ENCODE measurements around the gene SLC35E2B.

Gene SLC35E2B

DNA sequence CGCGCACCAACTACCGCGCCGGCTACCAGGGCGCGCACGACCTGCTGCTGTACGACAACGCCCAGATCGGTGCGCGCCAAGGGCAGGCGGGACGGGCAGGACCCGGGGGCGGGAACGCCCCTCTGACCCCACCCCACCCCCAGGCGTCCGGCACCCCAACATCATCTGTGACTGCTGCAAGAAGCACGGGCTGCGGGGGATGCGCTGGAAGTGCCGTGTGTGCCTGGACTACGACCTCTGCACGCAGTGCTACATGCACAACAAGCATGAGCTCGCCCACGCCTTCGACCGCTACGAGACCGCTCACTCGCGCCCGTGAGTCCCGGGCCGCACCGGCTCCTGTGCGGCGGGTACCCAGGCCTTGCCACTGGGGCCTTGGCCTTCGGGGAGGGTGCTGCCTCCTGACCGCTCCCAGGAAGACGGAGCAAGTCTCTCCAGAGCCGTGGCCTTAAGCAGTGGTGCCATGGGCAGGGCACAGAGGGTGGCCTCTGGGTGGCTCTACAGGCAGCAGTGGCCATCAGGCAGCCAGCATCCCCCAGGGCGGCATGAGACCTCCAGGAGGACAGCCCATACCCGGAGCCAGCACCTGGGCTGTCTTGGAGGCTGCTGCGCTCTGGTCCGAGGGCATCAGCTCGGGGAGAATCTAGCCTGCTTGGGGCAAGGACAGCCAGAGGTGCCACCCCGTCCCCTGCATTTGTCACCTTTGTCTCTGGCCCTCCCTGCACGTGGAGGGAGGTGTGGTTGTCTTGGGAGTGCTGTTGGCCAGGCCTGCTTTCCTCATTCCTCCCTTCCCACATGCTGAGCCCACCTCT is 68.8 kb downstream of the SLC35E2B start:
- no peak for DNase-seq (ENCODE audit: low read depth)

DNA sequence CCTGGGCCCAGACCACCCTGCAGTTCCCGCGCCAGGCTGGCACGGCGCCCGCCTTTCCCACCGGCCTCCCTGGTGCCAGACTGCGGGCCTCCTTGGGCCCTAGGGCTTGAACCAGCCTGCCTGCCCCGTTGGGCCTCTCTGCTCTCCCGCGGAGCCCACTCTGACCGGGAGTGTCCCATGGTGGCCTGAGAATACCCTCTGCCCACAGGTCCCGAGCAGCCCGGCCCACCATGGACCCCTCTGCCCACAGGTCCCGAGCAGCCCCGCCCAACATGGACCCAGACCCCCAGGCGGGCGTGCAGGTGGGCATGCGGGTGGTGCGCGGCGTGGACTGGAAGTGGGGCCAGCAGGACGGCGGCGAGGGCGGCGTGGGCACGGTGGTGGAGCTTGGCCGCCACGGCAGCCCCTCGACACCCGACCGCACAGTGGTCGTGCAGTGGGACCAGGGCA is 69.4 kb downstream of the SLC35E2B start:
- no peak for DNase-seq (ENCODE audit: low read depth)

DNA sequence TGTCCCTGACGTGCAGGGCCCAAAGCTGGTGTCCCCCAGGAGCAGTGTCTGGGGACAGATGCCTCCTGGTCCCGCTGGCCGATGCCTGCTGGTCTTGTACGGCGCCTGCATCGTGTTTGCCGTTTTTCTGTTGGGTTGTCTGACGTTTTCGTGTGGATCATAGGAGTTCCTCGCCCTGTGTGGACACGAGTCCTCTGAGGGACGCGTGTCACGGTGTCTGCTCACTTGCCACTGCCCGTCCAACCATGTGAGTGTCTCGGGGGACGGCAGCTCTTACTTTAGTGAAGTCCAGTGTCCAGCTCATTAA is 69.9 kb downstream of the SLC35E2B start:
- no peak for DNase-seq (ENCODE audit: low read depth)

DNA sequence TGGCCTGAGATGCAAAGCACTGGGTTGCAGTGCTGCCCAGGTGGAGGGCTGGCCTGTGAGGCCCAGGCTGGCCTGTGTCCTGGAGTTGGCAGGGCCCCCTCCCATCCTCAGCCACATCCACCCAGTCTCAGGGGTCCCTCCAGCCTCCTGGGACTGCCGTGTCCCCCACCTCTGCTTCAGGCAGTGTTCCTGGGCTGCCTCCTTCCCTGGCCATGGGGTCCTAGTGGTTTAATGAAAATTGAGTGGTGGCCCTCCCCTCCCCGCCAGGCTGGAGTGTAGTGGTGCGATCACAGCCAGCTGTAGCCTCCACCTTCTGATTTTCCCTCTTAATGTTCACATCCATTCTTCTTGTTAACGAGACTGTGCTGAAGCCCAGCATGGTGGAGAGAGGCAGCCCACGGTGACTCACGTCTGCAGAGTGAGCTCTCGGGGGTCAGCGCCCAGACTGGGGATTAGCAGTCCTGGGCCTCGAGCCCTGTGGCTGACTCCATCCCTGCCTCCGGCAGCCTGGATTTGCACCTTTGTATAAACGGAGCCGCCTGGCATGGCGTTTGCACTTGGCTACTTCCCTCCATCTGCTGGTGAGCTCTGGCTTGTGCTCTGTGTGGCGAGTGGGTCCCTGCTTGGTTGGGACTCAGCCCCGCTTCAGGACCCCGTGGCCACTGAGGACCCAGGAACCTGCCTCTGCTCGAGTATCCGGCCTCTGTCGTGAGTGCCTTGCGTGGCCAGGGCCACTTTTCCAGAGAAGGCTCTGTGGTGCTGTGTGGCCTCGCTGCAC is 70.4 kb downstream of the SLC35E2B start:
- no peak for DNase-seq (ENCODE audit: low read depth)

DNA sequence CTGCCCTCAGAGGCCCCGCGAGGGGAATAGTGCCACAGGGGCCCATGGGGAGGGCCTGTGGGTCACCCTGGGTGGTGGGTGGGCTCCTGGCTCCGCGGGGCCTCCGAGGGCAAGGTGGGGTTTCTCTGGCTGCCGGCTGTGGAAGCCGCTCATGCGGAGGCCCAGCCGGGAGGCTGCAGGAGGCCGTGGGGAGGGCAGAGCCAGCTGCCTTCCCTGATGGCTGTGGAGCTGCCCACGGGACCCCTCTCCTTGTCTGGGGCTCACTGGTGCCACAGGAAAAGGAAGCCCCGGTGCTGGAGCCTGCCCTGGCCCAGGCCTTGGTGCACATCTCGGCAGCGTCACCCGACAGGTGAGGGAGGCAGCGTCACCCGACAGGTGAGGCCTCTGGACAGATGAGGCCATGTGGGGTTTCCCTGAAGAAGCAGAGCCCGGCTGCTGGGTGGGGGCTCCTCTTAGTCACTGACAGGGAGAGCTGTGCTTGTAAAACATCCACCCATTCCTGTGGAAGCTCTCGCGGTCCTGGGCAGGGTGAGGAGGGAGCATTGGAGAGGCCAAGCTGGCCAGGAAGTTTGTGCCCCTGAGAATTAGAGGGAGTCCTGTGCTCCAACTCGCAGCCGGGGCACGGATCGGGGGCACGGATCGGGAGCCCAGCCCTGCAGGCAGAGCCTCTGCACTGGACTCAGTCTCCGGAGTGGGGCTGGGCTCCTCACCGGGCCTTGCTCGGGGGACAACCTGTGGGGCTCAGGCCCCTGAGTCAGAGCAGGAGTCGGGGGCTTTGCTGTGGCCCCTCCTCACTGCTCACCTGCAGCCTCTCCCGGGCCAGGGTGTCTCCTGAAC is 71.2 kb downstream of the SLC35E2B start:
- DNase-seq (ENCODE audit: low read depth): no peak

DNA sequence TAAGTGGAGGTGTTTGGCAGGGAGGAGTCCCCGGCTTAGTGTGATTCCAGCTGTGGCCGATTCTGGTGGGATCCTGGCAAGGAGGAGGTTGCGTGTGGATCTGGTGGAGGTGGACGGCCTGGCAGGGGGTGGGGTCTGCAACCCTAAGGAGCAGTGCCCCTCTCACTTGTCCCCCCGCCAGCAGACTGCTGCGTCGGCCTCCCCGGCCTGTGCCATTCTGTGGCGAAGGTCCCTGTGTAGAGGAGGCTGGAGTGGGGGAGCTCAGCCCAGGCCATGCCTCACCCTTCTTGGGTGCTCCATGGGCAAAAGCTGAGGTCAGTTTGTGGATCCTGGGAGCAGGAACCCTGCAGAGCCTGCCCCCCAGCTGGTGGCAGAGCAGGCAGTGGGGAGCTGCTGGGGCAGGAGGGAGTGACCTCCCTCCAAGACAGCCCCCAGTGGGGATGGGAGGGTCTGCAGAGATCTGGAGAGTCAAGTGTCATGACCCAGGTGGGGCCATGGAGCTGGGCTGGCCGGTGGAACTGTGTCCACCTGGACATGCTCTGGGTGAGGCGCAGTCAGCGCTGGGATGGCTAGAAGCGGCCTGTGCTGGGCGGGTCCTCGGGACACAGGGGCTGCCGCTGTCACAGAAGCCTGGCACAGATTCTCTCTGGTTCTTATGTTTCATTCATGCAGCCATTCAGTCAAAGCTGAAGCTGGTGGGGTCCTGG is 72.0 kb downstream of the SLC35E2B start:
- no peak for DNase-seq (ENCODE audit: low read depth)

DNA sequence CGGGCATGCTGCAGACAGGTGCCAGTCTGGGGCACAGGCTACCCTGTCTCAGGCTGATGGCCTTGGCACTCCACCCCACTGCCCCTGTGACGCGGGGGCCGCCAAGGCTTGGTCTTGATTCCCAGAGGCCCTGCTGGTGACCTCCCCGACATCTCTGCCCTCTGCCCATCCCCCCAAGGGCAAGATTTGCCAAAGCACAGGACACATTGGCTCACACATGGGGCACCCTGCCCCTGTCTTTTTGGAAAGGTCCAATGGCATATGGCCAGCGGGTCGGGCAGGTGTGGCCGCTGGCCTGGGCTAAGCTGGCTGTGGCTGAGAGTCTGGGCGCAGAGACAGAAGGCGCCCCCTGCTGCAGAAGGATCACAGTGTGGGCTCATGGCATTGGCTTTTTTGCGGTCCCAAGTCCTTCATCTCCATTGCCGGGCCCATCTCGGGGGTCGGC is 72.7 kb downstream of the SLC35E2B start:
- DNase-seq (ENCODE audit: low read depth): no peak

DNA sequence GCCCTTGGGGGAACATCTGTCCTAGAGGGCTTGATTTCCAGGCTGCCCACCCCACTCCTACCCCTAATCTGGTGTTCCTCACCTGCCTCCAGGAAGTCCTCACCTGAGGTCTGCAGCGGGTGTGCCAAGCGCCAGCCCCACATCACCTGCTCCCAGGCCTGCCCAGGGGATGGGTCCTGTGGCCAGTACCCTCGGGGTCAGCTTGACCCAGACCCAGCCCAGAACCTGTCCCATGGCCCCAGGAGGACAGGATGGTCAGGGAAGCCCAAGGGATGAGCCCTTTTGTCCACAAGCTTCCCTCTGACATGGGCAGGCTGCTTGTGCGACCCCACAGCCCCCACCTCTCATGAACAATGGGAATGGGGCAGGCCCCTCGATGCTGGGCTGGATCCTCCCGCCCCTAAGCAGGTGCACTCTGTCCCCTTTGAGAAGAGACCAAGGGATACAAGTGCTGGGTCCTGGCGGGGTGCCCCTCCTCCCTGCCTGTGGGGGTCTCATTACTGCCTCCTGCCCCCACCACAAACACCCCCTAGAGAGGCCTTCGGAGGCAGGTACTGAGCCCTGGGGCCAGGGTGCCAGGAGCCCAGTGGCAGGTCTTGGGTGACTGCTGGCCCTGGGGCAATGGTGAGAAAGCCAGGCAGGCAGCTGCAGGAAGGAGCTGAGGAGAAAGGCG is 74.1 kb downstream of the SLC35E2B start:
- no peak for DNase-seq (ENCODE audit: low read depth)

DNA sequence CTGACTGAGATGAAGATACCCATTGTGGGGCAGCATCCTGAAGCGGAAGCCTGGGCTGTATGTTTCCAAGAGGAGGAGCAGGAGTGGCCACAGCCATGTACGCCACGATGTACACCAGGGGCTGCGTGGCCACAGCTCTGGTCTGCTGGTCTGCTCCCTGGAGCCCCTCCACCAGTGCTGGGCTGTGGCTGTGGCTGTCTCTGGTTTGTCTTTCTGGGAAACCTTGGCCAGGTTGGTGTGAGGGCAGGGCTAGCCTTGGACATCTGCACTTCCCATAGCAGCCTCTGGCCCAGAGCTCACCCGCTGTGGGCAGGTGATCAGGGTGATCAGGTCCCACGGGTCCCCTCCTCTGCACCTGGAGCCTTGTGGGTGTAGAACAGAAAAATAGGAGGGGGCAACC is 74.7 kb downstream of the SLC35E2B start:
- no peak for DNase-seq (ENCODE audit: low read depth)

DNA sequence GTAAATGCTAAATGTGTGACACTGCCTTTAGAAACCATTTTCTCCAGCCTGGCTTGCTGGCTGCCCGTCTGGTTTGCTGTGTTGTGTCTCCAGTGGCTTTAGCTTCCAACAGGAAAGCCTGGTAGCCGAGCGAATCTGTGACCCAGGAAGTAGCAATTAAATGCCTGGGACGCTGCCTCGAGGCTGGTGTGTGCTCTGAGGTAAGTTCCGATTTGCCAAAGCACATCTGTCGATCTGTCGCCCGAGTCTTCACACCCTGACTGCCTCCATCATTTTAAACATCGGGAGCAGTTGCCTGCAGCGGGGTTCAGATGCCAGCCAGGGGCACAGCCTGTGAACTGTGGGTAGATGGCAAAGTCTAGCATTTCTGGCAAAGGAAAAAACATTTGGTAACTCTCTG is 75.1 kb downstream of the SLC35E2B start:
- no peak for DNase-seq (ENCODE audit: low read depth)

DNA sequence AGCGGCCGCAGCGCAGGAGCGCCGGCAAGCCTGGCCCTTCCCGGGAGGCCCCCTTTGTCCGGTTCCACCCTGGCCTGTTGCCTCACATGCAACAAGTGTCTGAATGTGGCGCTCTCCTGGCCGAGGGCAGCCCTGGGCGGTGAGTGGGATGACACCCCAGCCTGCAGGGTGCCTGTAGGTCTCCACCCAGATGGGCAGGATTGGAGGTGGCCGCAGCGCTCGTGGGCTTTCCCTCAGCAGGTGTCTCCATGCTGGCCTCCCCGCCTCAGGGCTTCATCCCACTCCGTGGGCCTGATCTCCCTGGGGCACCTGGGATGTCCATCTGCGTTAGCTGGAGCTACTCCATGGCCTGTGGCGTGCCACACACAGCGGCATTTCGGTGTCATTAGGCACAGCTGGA is 75.8 kb downstream of the SLC35E2B start:
- DNase-seq (ENCODE audit: low read depth): no peak

DNA sequence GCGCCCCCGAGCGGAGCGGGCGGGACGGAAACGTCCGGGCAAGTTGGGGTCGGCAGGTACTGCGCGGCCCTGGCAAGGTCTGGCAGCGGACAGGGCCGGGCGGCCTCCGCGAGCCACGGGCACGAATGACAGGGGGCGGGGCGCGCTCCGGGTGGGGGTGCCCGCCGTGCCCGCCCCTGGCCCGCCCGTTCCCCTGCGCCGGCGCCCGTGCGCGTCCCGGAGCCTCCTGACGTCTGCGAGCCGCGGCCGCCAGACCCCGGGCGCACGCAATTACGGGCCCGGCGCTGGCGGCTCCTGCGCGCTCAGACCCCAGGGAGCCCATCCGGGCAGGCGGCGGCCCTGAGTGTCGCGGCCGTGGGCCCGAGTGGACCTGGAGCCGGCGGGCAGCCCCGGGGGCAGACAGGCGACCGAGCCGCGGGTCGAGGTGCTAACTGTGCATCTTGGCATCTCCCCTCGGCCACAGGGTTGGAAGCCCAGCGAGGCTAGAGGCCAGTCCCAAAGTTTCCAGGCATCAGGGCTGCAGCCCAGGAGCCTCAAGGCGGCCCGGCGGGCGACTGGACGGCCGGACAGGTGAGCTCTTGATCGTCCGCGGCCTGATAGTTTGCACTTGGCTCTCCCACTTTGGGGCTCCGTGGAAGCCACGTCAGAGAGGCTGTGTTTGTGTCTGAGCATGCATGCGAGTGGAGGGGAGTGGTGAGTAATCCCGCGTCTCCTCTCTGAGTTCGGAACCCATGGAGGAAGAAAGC is 76.4 kb downstream of the SLC35E2B start:
- no peak for DNase-seq (ENCODE audit: low read depth)

DNA sequence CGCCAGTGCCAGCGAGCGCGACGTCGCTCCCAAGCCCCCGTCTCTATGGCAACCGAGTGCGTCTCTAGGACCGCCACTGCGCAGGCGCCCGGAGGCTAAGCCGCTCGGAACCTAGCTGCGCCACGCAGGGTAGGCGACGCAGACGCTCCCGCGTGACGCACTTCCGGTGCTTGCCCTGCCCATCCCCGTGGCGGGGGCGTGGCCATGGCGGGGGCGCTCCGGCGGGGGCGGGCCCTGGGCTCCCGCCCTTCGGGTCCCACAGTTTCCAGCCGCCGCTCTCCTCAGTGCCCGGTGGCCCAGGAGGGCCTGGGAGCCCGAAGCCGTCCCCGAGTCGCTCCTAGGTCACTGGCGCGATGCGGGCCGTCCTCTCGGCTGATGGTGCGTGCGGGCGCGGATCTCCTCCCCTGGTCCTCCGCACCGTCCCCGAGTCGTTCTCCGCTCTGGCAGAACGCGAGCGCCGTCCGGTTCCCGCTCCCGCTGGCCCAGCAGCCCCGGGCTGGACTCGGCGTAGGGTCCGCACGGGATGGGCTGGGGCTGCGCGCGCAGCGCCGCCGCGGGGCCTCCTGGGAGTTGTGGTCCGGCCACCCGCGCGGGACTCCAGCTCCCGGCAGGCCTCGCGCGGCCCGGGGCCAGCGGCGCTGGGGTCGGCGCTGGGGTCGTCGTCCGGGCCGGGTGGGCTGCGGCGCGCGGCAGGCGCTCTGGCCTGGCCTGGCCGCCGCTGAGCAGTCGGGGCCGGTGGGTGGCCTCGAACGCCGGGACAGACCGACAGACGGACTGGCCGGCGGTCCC is 77.1 kb downstream of the SLC35E2B start, which contains the start of gene MIB2:
TSS of gene MIB2 (plus strand) at position 245 of the 789 bp plus-strand sequence. CDS start 7,953 bp downstream, outside the sequence.
- no peak for DNase-seq (ENCODE audit: low read depth)

DNA sequence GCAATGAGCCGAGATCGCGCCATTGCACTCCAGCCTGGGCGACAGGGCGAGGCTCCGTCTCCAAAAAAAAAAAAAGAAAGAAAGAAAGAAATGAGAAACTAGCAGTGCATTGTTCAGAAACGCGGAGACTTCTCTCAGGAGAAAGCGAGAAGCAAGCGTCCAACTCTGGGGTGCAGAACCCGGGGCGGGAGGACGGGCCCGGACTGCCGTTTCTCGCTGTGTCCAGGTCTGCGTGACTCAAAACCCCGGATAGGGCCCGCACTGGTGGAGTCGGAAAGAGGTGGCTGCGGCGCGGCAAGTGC is 77.7 kb downstream of the SLC35E2B start:
- no peak for DNase-seq (ENCODE audit: low read depth)

DNA sequence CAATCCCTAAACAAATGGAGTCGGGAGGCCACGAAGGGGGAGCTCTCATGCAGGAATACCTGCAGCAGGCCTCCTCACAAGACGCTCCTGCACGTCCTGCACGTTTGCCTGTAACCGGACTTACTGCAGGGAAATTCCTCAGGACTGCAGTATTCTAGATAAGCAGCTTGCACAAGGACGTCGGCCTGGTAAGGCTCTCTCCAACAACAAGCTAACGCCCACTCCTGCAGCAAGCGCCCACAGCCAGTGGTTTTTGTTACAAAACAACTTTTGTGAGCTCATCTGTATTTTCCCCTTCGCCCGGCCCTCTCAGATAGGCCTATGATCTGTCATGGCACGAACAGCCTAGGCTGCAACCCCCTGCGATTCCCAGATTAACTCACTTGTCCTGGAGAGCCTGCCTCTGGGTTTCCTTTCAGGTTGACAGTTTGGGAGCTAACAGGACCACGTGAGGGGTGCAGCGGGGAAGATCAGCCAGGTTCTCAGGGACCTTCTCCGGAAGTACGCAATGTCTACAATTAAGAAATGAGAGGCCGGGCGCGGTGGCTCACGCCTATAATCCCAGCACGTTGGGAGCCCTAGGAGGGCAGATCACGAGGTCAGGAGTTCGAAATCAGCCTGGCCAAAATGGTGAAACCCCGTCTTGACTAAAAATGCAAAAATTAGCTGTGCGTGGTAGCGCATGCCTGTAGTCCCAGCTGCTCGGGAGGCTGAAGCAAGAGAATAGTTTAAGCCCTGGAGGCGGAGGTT is 78.2 kb downstream of the SLC35E2B start:
- peak; percentile 82 for DNase-seq (ENCODE audit: low read depth)

DNA sequence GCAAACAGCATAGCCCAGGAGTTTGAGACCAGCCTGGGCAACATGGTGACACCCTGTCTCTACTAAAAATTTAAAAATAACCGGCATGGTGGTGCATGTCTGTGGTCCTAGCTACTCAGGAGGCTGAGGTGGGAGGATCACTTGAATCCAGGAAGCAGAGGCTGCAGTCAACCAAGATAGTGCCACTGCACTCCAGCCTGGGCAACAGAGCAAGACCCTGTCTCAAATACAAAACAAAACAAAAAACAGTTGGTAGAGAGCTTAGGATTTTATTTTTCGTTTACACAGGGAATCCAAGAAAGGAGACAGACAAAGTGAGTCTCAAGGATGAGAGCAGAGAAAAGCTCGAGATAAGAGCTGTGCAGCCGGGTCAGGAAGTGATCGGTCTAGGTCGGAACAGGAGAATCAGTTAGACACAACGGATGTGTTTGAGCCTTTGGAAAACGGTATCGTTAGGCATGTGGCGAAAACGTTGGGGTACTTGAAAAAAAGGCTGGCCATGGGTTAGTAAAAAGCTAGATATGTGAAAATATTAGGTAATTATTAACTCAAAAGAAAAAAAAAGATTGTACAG is 79.0 kb downstream of the SLC35E2B start:
- no peak for DNase-seq (ENCODE audit: low read depth)

DNA sequence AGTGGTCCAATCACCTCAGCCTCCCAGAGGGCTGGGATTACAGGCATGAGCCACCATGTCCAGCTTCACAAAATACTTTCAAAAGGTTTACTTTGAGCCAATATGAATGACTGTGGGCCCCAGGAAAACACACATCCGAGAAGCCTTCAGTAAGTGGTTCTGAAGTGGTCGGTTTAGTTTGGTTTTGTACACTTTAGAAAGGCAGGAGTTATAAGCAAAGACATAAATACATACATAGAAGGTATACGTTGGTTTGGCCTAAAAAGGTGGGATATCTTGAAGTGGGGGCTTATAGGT is 80.5 kb downstream of the SLC35E2B start:
- DNase-seq (ENCODE audit: low read depth): no peak

DNA sequence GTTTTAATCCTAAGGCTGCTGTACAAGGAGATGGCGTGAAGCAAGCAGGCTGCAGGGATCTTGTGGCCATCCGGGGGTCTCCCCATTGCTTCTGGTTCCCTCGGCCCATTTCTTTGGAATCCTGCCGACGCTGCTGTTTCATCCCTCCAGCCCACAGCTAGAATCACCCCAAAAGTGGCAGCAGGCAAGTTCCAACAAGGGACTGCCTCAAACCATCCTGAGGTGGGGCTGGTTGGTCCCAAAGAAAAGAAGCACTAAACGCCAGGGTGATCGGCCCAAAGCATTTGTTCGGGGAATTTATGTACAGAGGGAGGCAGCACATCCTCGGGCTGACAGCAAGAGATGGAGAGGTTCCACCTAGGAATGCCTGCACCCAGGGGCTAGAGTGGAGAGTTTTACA is 81.8 kb downstream of the SLC35E2B start:
- no peak for DNase-seq (ENCODE audit: low read depth)

Data from non-pigmented ciliary epithelial cell (primary cell).